NCI-H774 (cell line): ENCODE data around the gene RPP25L.

Source experiments
- DNase-seq: peaks from one replicate; lab custom pipeline; 2025; lab: John Stamatoyannopoulos, UW

RPP25L gene

DNA sequence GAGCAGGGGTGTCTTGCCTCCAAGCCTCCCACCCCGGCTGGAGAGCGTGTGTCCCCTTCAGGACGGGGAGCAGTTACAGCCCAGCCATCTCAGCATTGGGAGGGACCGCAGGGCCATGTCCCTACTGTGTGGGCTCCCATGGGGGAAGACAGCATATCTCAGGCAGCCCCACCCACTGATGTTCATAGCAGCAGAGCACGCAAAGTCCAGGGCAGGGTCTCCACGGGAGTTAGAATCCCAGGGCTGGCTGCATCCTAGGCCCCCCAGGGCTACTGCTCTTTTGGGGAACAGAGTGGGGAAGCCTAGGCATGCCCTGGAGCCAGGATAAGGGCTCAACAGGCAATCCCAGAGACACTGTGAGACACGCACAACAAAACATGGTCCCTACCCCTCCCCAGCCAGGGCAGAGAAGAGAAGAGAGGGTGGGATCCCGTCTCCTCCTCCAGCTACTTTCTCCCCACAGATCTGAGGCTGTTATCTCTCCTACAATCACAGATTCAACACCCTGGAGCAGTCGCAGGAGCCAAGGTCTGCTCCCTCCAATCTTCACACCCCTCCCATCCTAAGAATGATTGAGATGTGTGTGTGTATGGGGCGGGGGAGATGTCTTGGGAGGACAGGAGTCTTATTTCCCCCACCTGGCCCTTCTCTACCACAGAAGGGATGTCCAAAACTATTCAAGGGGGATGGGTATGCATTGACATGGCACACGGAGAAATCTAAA lies 25.8 kb downstream of the RPP25L start:
- DNase-seq: no peak

DNA sequence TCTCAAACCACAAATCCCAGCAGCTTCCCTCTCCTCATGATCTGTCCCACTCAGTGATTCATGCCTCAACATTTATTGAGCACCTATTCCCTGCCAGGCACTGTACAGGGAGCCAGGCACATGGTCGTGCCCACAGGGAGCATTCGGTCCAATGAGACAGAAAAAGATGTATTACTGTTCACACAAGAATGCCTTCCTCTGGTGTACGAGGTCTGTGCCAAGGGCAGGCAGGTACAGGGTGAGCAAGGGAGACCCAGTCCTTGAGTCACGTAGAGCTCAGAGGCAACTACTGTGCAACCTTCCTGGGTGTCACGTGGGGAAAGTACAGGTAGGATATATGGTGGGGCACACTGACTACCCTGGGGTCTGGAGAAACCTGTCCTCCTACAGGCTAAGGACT lies 26.9 kb downstream of the RPP25L start:
- DNase-seq: no peak

DNA sequence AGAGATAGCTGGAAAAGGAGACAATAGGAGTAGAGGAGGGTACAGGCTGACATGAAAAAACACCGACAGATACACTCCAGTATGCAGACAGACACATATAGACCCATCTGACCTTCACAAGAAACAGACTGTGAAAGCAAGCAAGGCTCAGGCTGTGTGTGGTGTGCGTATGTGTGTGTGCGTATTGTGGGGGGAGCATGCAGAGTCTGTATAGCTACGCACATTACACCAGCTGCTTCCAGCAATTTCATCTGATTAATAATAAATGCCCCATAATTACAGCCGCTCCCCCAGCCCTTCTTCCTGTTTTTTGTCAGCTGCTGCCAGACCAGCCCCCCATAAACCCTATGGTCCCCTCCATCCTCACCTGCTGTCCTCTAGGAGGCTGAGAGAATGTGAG lies 29.1 kb downstream of the RPP25L start:
- no peak for DNase-seq

DNA sequence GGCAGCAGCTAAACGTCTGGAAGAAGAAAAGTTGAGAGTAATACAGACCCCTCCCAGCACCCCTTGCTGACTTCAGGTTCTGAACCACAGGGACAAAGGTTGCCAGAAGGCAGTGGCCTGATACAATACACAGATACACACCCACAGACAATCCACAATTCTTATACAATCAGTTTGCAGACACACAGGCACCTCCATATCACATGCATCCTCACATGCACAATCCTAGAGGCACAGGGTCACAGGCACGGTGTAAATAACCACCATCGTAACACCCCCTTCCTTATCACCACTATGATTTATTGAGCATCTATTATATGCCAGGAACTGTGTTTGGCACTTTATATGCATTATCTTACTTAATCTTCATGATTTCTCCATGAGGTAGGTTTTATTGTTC lies 30.6 kb downstream of the RPP25L start:
- DNase-seq: no peak

DNA sequence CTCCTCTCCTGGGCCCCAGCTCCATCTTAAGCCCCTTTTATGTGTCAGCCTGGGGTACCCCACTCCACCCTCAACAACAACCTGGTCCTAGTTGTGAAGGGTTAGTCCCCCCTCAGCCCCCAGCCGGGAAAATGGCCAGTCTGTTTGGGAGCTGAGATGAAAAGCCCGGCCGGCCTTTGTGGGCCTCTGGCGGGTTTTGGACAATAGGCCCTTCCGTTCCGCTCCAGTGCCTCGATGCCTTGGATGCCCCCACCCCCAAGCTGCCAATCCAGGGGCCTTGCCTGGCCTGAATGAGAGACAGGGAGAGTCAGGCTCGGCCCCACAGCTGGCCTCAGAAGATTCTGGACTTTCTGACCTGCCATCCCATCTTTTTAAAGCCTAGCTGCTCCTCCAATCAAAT lies 31.5 kb downstream of the RPP25L start:
- DNase-seq: no peak

DNA sequence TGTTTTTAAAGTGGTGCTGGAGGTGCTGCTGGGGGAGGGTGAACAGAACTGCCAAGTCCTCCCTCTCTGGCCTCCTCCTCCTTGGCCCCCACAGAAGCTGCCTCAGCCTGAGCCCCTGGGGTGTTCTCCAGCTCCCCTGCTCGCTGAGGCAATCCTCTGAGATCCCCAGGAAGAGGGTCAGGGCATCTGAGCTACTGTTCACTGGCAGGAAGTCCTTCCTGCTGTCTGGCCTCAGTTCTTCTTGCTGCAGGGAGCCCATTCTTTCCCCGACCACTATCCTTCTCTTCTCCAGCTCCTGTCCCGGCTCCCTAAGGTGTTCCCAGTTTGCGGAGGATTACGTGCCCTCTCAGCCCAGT lies 32.1 kb downstream of the RPP25L start:
- DNase-seq: no peak

DNA sequence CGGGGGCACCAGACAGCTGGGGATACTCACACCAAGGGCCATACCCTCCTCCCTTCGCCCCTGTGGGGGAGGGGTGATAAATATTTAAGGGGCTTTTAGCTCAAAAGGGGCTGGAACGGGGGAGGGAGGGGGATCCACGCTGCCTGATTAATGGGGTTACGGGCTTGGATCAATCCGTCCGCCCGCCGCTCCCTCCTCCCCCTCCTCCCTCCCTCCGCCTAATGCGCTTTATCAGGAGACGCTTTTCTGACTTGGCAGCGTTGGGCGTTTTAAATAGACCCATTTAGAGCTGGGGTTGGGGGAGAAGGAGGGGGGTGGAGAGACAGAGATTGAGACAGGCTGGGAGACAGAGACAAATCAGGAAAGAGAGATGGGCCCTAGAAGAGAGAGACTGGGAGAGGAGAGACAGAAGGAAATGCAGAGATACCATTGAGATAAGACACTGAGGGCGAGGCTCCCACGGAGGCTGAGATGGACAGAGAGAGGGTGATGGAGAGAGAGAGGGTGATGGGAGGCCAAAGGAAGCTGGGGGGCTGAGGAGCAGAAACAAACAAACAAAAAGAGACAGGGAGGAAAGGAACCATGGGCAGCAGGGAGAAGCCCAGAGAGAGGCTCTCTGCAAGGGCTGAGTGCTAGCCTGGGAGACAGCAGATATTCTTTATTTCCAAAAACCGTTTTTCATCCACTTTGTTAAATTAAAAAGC lies 32.6 kb downstream of the RPP25L start:
- DNase-seq: no peak

DNA sequence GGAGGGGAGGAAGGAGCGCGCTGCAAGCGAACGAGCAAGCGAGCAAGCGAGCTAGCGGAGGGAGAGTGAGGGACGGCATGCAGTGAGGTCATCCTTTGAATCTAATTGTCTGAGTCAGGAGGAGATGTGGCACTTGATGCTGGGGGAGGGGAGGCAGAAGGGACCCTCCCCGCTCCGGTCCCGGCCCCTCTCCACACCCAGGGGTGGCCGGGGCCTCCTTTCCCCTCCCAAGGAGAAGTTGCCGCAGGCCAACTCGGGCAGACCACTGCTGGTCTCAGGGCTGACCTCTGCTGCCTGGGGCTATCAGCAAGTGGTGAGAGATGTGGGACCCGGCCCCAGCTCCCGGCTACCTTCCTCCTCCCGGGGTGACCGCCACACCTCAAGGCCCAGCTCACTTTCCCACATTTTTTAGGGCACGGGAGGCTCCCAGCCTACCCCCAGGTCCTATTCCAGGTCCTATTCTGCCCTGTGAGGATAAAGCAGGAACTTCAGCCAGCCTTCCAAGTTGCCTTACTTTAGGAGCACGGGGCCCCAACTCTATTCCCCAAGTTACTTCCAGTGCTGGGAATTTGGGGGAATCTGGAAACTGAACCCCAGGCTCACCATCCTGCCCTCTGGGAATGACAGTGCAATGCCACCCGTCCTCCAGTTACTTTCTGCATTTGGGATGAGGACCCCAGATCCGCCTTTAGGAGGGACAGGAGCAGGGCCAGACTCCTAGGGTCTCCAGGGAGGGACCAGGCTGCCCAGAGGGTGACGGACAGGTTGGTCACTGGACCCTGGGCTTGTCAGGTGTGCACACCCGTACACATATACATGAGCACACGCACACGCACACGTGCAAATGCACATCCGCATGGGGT lies 33.4 kb downstream of the RPP25L start:
- DNase-seq: no peak

DNA sequence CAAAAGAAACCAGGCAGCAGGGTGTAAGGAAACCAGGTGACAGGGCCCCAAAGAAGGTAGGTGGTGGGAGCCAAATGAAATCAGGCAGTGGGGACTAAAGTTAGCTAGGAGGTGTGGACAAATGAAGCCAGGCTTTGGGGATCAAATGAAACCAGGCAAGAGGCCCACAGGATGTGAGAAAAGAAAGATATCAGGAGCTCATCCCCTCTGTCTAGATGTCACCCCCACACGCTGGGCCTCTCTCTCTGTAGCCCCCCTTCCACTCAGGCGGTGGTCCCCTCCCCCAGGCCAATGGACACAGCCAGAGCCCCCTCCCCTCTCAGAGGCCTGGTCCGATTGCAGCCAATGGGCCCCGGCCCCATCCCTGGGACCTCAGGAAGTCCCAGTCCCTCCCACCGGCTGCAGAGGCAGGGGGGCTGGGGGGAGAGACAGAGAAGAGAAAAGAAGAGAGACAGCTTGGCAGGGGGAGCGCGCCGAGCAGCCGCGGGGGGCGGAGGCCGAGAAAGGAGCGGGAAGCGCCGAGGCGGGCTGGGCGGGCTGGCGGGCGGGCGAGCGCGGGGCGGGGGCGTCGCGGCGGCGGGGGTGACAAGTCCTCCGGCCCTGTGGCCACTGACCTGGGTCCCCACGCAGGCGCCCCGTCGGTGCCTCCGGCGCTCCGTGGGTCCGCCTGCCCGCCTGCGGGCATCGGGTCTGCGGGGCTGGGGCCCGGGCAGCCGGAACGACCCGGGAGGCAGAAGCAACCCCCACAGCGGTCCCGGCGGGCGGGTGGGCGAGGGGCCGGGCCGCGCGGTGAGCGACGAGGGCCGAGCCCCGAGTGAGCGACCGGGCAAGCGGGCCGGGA lies 34.3 kb downstream of the RPP25L start:
- no peak for DNase-seq

DNA sequence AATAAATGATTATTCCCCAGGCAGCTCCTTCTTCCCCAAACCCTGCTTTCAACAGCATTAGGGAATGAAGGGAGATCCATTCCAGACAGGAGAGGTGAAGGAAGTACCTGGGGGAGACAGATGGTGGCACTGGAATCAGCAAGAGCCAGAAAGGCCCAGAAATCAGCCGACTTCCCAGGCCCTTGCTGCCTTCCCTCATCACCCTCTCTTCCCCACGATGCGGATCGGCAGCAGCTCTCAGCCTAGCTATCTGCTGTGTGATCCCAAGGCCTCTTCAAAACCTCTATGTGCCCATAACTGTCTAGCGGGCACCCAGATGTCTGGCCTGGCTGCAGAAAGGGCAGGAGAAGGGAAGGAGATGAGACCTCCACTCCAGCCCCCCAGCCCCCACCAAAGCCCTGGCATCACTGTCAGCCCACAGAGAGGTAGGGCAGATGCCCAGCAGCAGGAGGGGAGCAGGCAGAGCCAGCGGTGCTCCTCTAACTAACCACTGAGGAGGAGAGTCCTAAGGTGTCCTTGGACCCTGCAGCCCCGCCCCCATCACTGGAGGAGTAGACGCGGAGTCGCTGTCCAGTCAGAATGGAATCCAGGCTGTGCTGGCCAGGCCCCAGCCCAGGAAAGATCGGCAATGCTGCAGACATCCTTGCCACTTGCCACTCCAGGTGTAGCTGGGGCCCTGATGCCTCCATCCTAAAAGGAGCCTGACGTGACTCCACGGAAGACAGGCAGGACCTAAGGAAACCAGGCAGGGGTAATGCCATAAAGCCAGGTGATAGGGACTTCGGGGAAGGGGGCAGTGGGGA lies 35.1 kb downstream of the RPP25L start:
- DNase-seq: no peak

DNA sequence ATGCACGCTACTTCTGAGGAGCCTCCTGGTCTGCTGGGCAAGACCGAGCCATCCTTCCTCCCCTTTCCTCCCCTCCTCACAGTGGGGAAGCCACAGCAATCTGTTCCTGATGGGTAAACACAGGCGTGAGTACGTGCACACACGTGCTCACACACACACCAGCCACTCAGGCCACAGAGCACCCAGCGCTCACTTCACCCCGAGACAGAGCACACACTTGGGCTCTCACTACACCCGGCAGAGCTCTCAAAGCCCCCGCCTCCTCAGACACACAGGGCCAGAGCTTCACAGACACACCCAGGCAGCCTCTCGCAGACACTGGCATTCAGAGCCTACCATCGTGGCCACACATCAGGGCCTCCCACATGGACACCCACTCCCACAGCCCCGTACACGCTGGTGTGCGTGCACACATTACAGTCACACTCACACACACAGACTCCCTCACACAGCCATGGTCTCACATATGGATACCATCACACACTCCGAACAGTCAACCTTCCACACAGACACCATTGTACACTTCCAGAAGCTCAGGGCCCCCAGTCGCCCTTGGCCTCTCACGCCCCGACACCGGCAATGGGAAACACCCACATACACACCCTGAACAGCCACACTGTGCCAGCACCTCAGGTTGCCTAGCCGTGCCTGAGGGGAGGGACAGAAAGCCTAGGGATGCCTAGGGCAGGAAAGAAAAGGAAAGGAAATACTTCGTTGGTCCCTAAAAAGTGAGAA lies 35.9 kb downstream of the RPP25L start:
- DNase-seq: no peak

DNA sequence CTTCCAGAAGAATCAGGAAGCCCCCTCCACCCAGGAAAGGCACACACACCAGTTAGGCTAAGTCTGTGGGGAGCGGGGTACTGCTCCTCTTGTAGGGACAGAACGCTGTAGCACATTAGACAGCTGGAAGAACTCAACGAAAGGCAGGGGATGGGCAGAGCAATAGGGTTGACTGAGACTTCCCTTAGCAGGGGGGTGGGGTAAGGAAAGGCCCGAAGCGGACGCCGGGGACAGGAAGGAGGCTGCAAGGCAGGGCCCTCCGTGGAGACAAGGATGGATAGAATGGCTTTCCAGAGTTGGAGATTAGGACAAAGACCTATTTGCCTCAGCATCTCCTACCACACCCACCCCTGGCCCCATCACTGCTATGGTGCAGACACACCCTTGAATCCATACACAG lies 36.7 kb downstream of the RPP25L start:
- DNase-seq: no peak

DNA sequence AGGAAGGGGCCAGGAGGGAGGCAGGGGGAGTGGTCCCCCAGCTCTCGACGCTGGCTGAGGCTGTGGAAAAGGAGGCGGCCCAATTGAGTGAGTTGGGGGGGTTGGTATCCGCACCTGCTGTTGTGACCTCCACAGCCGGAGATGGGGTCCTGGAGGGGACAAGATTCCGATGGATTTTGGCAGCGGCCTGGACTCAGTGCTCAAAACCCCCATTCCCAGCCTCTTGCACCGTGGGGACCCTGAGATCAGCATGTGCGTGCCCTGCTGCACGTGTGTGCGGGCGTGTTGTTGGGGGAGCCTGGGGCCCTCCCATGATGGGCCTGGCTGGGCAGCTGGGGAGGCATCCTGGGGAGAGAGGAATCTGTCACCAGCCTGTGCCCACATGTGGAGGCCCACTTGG lies 37.3 kb downstream of the RPP25L start:
- no peak for DNase-seq

DNA sequence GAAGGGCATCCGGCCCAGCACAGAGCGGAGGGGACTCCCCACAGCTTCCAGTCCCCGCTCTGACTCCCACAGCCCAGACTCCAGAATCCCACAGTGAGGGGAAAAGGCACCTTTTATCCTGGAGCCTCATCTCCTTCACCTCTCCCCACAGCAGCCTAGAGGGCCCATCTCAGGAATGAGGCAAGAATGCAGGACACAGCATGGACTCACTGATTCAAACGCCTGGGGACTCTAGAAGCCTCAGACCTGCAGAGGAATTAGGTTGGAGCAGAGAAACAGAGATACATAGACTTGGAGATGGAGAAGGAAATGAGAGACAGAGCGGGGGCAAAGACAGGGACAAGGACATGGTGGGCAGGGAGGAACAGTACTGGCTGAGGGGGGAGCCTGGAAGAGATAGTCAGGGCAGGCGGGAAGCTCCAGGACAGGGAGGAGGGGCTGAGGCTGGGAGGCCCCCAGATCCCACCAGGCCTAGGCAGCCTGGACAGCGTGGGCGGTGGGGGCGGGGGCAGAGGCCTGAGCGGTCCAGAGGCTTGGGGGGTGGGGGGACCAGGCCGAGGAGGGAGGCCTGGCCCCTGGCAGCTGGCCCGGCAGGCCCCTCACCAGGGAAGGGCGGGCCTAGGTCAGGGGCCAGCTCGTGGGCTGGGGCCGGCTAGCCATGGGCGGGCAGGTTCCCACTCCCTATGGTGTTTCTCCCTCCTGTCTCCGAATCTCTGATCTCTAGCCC lies 38.1 kb downstream of the RPP25L start:
- DNase-seq: no peak

DNA sequence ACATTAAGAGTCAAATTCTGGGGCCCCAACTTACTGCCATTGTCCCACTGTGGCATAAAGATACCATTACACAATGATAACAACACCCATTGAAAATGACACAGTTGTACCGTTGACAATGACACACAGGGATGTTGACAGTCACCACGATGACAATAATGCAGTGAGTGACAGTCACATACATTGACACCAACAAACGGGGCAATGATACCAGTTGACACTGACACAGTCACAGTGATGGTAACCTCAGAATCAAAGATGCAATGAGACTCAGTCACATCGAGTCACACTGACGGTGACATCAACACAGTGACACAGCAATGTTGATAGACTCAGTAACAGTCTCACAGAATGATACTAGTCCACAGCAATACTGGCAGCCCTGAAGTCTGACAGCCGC lies 39.3 kb downstream of the RPP25L start:
- no peak for DNase-seq

DNA sequence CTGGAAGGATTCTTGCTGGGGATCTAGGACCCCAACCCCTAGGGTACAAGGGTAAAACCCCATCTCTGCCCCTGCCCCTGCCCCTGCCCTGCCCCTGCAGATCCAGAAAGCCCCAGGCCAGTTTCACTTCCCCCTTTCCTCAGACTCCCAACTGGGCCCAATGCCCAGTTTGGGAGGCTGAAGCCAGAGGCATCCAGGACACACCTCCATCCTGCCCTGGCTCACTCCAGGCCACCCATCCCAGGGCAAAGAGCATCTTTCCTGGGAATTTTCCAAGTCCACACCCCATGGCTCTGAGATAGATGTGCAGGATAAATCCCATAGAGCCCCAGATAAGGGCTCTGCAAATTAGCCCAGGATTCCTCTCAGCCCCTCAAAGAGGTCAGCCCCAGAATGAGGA lies 39.8 kb downstream of the RPP25L start:
- no peak for DNase-seq

DNA sequence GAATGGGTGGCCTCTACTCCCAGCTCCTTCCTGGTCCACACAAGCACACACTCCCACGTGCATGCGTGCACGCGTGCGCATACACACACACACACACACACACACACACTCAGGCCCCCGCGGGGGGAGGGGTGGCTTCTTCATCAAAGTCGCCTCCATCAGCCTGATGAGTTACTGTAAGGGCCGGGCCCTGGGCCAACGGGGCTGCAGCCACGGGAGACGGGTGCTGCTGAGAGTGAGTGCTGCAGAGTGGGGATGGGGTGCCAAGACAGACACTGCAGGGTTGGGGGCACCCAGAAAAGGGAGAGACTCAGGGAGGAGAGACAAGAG lies 40.5 kb downstream of the RPP25L start:
- no peak for DNase-seq

DNA sequence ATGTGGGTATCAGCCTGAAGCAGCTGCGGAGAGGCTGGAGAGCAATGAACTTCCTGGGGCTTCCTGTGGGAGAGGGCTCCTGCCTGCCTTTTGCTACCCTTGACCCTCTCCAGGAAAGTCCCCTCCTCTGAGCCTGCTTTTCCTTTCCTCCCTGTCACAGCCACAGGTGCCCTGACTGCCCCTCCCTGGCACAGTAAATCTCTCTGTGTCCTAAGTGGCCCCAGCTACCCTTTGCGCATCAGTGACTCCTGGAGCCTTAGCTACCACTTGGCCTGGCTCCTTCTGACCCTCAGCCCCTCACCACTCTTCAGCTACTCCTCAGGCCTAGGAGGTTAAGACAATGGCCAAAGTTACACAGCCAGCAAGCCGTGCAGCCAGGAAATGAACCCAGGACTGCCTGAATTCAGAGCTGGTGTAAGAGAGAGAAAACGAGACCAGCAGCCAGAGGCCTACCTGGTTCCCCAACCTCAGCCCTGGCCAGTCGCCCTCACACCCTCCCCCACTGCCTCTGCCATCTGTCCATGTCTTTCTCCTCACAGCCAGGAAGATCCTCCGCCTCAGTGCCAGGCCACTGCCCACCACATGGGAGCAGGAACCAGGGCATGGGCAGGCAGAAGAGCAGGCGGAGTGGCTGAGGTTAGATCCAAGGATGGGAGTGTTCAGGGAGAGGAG lies 41.0 kb downstream of the RPP25L start:
- no peak for DNase-seq

DNA sequence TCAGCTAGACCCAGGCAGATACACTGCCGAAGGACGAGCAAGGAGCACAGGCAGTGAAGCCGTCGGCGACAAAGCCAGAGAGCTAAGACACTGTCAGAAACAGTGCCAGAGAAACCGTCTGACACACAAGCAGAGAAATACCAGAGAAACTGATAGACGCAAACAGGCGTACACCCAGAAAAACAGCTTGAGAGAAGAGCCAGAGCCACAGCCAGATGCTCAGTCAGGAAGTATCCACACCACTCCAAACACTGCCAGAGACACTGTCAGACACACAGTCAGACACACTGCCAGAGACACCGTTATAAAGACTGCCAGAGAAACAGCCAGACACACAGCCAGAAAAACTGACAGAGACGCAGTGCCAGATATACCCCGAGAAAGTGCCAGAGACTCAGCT lies 41.5 kb downstream of the RPP25L start:
- no peak for DNase-seq

DNA sequence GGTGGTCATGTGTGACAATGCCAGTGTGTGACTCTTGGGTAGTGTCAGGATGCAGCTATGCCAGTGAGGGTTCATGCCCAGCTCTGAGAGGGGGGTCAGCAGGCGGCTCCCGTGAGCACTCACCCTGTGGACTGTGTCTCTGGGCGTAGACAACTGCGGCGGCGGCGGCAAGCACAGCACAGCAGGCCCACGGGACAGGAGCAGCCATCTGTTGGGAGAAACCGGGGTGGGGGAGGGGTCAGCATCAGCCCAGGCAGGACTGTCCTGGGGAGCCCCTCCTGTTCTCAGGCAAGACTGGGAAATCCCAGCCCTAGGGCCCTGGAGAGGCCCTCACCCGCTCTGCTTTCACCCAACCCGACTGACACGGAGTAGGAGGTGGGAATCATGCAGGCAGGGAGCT lies 43.1 kb downstream of the RPP25L start:
- DNase-seq: no peak
